HL-60 (cell line): Measurements from ENCODE around the gene EIF4A3.

Source experiments
- CTCF ChIP-seq: IDR thresholded peaks from one replicate; pipeline ENCODE4 v1.5.1; 2011; ENCODE audit warnings: low read length, control low read depth, inconsistent platforms; ENCODE audit not compliant: insufficient read depth
- GABPA ChIP-seq: IDR thresholded peaks from 2 replicates; pipeline ENCODE4 v1.6.1; 2012; ENCODE audit warnings: low read depth
- POLR2AphosphoS5 ChIP-seq: IDR thresholded peaks from 2 replicates; pipeline ENCODE4 v1.6.1; 2012; ENCODE audit warnings: low read depth
- SPI1 ChIP-seq: IDR thresholded peaks from 2 replicates; pipeline ENCODE4 v1.6.1; 2012; ENCODE audit warnings: low read depth, mild to moderate bottlenecking, borderline replicate concordance

DNA sequence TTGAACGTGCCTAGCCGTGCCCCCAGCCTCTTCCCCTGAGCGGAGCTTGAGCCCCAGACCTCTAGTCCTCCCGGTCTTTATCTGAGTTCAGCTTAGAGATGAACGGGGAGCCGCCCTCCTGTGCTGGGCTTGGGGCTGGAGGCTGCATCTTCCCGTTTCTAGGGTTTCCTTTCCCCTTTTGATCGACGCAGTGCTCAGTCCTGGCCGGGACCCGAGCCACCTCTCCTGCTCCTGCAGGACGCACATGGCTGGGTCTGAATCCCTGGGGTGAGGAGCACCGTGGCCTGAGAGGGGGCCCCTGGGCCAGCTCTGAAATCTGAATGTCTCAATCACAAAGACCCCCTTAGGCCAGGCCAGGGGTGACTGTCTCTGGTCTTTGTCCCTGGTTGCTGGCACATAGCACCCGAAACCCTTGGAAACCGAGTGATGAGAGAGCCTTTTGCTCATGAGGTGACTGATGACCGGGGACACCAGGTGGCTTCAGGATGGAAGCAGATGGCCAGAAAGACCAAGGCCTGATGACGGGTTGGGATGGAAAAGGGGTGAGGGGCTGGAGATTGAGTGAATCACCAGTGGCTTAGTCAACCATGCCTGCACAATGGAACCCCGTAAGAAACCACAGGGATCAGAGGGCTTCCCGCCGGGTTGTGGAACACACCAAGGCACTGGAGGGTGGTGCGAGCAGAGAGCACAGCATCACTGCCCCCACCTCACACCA is 44.8 kb downstream of the EIF4A3 start:
- TF ChIP-seq CTCF = no peak
- TF ChIP-seq POLR2AphosphoS5 = no peak
- TF ChIP-seq SPI1 = no peak
- TF ChIP-seq GABPA = no peak
